Ectodermal cell (in vitro differentiated cells): ENCODE measurements around the gene NOP53.
"Not testable (repeated sequence)": the region's sequence is repeated elsewhere in the genome, so short reads cannot be mapped to it uniquely, and the experiment has no call there.

ENCODE experiments used
- H3K27ac ChIP-seq: 2 replicates; pipeline ENCODE4 v1.7.0; 2013; ENCODE audit warnings: mild to moderate bottlenecking, low read depth, low read length; ENCODE audit not compliant: insufficient read depth, poor library complexity, severe bottlenecking
- H3K27me3 ChIP-seq: 2 replicates; pipeline ENCODE4 v1.7.0; 2013; ENCODE audit warnings: mild to moderate bottlenecking, low read length; ENCODE audit not compliant: insufficient read depth, control insufficient read depth, poor library complexity, severe bottlenecking
- H3K36me3 ChIP-seq: one replicate; pipeline ENCODE4 v1.7.0; 2013; ENCODE audit warnings: low read length; ENCODE audit not compliant: control insufficient read depth, insufficient read depth
- H3K4me1 ChIP-seq: one replicate; pipeline ENCODE4 v1.7.0; 2013; ENCODE audit warnings: low read length; ENCODE audit not compliant: control insufficient read depth, insufficient read depth
- H3K4me3 ChIP-seq: 2 replicates; pipeline ENCODE4 v1.7.0; 2013; ENCODE audit warnings: low read depth, low read length, control low read depth; ENCODE audit not compliant: insufficient read depth
- H3K9me3 ChIP-seq: 2 replicates; pipeline ENCODE4 v1.7.0; 2013; ENCODE audit warnings: mild to moderate bottlenecking, low read length, moderate library complexity; ENCODE audit not compliant: control insufficient read depth
- WGBS, 2 experiments: methylation state at CpG; one replicate each; pipeline ENCODE4 v1.1.7; 2013; ENCODE audit warnings: missing lambda C conversion rate in 2 of 2; 5-methylcytosine and 5-hydroxymethylcytosine counted together

NOP53 gene

DNA sequence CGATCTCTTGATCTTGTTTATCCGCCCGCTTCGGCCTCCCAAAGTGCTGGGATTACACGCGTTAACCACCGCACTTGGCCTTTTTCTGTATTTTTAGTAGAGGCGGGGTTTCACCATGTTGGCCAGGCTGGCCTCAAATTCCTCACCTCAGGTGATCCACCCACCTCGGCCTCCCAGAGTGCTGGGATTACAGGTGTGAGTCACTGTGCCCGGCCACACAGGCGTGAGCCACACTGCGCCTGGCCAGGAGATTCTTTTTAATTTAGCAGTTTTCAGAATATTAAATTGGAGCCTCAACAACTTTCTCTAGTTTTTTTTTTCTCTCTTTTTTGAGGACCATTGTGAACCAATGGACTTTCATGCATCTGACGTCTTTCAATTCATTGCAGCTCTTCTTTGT lies 44.5 kb downstream of the NOP53 start:
- not testable (repeated sequence) for H3K4me3 ChIP-seq, H3K9me3 ChIP-seq, H3K36me3 ChIP-seq, H3K27me3 ChIP-seq, H3K4me1 ChIP-seq
- 81% methylated on average over 13 of the region's 13 CpGs for WGBS, 2 experiments
- peak overlapping the region; percentile 23 for H3K27ac ChIP-seq

- peak overlapping the region; percentile 23 for H3K27ac ChIP-seq
- peaks cover 7% of the 10 kb centered on the region for H3K36me3 ChIP-seq
- WGBS, 2 experiments, result 20 to 21% methylated on average over 10 of the region's 10 CpGs
- no peaks in the 10 kb centered on the region for H3K27me3 ChIP-seq
- H3K4me1 ChIP-seq, result no peaks in the 10 kb centered on the region
- no peak overlapping the region for H3K4me3 ChIP-seq
- no peaks in the 10 kb centered on the region for H3K9me3 ChIP-seq
Observed at GRCh38 chr19:47790398-47790814, 45.1 kb downstream of the NOP53 start.

DNA sequence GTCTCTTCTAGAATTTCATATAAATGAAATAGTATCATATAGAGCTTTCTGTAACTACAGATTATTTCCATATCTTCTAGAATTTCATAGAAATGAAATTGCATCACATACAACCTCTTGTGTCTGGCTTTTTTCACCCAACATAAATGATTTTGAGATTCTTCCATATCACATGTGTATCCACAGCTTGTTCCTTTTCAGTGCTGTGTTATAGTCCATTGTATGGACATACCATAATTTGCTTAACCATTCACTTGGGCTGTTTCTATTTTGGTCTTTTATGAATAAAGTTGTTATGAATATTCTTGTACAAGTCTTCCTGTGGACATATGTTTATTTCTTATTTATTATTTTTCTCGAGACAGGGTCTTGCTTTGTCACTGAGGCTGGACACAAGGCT lies 47.3 kb downstream of the NOP53 start:
- no peak overlapping the region for H3K4me3 ChIP-seq
- H3K9me3 ChIP-seq, result no peaks in the 10 kb centered on the region
- H3K36me3 ChIP-seq, result no peaks in the 10 kb centered on the region
- H3K4me1 ChIP-seq, result no peaks in the 10 kb centered on the region
- H3K27me3 ChIP-seq, result no peaks in the 10 kb centered on the region
- no peak overlapping the region for H3K27ac ChIP-seq
- 90 to 100% methylated on average over 1 of the region's 1 CpG for WGBS, 2 experiments

DNA sequence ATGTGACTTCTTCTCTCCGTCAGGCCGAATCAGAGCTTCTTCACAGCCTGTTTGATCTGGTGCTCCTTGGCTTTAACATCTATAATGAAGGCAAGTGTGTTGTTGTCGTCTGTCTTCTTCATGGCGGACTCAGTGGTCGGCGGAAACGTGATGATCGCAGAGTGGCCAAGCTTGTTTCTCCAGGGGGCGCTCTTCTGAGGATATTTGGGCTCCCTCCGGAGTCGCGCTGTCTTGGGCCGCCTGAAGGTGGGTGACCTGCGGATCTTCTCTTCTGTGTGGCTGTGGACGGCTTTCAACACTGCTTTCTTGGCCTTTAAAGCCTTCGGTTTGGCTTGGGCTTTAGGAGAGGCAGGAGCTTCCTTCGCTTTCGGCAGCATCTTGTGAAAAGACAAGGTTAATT lies 49.2 kb downstream of the NOP53 start:
- no peak overlapping the region for H3K4me3 ChIP-seq
- 84 to 86% methylated on average over 18 of the region's 18 CpGs for WGBS, 2 experiments

DNA sequence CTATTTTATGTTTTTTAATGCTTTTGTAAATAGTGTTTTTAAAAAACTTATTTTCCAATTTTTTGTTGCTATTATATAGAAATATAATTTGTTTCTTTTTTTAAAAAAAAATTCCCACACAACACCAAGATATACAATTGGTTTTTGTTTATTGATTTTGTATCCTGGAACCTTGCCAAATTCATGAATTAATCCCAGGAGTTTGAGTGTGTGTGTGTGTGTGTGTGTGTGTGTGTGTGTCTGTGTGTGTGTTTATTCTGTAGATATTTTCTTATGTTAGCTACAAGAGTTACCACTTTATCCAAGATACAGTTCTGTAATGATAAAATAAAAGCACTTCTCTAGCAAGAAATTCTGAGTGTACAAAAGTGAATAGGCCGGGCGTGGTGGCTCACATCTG lies 51.4 kb downstream of the NOP53 start:
- WGBS, 2 experiments, result 88 to 94% methylated on average over 2 of the region's 2 CpGs
- no peaks in the 10 kb centered on the region for H3K9me3 ChIP-seq
- no peak overlapping the region for H3K4me3 ChIP-seq
- no peaks in the 10 kb centered on the region for H3K4me1 ChIP-seq
- no peaks in the 10 kb centered on the region for H3K27me3 ChIP-seq
- no peaks in the 10 kb centered on the region for H3K36me3 ChIP-seq
- no peak overlapping the region for H3K27ac ChIP-seq

More for the DNA sequence above, 49.2 kb downstream of the NOP53 start:
- Histone ChIP-seq H3K4me1 (no peaks in the 10 kb centered on the region), H3K9me3 (no peaks in the 10 kb centered on the region), H3K27me3 (no peaks in the 10 kb centered on the region), H3K27ac (no peak overlapping the region), H3K36me3 (no peaks in the 10 kb centered on the region)

DNA sequence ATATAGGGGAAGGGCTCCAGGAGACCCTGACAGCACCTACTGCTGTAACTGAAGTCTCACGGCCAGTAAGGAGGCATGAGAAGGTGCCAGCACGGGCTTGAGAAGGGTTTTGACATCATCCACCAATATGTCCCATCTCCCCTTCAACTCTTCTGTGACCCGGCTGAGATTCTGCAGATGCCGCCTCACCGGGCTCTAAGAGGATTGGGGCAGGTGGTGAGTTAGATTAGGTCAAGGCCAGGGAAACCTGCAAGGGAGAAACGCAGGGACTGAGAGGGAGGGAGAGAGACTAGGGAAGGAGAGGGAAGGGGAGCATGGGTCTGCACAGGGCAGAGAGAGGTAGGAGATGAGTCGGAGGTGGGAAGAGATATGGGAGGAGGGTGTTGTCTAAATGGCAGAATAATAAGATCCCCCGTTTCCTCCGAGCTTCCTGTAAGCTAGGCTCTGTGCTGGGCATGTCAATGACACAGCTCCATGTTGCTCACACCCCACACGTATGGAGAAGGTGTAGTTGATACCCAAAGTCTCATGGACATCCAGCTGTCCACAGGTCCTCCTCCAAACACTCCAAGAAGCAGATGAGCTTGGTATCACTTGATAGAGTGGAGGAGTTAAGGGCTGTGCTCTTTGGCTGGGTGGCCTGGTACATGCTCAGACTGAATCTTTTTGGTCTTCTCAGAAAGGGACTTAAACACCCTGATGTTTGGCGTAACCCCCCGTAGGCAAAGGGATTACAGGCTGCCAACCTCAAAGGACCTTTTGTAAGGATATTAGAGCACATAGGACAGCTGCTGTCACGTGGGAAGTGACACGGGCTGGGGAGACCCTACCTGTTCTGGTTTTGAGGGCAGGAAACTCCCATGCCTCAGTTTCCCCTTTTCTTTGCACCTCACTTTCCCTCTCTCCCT lies 52.9 kb downstream of the NOP53 start:
- no peaks in the 10 kb centered on the region for H3K4me1 ChIP-seq
- no peaks in the 10 kb centered on the region for H3K27me3 ChIP-seq
- no peaks in the 10 kb centered on the region for H3K9me3 ChIP-seq
- H3K4me3 ChIP-seq, result no peak overlapping the region
- 76 to 77% methylated on average over 14 of the region's 14 CpGs for WGBS, 2 experiments
- H3K36me3 ChIP-seq, result no peaks in the 10 kb centered on the region
- H3K27ac ChIP-seq, result no peak overlapping the region

DNA sequence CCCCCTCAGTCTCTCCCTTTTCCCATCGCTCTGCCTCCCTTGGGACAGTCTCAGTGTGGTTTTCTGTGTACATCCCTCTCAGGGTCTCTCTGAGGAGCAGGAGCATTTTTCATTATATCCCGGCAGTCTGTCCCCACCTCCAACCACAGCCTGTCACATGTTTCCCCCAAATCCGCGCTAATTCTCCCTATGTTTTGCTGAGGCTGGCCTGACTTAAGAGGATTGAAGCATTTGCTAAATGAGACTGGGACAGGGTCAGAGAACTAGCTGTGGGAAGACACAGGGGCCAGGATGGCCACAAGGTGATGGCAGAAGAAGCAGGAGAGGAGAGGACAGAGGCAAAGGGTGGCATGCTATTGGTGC lies 53.5 kb downstream of the NOP53 start:
- Histone ChIP-seq H3K36me3 (no peaks in the 10 kb centered on the region), H3K9me3 (no peaks in the 10 kb centered on the region), H3K4me1 (no peaks in the 10 kb centered on the region), H3K27ac (no peak overlapping the region), H3K4me3 (no peak overlapping the region), H3K27me3 (no peaks in the 10 kb centered on the region)
- WGBS, 2 experiments, result 86 to 89% methylated on average over 4 of the region's 4 CpGs

- WGBS, 2 experiments, result 93 to 95% methylated on average over 4 of the region's 4 CpGs
- H3K27ac ChIP-seq, result no peak overlapping the region
Observed at GRCh38 chr19:47801270-47801669, 55.9 kb downstream of the NOP53 start.

DNA sequence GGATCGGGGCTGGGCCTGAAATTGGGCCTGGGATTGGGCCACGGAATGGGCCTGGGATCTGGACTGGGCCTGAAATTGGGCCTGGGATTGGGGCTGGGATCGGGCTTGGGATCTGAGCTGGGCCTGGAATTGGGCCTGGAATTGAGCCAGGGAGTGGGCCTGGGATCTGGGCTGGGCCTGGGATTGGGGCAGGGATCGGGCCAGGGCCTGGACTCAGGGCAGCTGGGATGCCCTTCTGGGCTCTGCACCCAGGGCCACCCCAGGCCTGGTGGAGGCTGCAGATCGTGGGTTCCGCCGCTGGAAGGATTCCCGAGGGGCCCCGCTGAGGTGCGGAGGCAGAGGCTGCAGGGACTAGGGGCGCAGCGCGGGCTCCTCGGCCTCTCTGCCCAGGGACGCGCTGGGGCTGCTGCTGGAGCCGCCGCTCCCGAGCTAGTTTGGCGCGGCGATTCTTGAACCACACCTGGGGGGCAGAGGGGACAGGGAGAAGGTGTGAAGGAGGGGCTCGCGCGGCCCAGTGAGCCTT lies 57.2 kb downstream of the NOP53 start:
- Histone ChIP-seq H3K27me3 (no peaks in the 10 kb centered on the region), H3K27ac (no peak overlapping the region), H3K4me3 (no peak overlapping the region), H3K4me1 (no peaks in the 10 kb centered on the region), H3K36me3 (no peaks in the 10 kb centered on the region), H3K9me3 (no peaks in the 10 kb centered on the region)
- WGBS, 2 experiments, result 93 to 98% methylated on average over 21 to 23 of the region's 25 CpGs

More at GRCh38 chr19:47801270-47801669, 55.9 kb downstream of the NOP53 start:
- H3K27me3 ChIP-seq, result no peaks in the 10 kb centered on the region
- no peaks in the 10 kb centered on the region for H3K9me3 ChIP-seq
- H3K4me3 ChIP-seq, result no peak overlapping the region
- H3K36me3 ChIP-seq, result no peaks in the 10 kb centered on the region
- no peaks in the 10 kb centered on the region for H3K4me1 ChIP-seq

DNA sequence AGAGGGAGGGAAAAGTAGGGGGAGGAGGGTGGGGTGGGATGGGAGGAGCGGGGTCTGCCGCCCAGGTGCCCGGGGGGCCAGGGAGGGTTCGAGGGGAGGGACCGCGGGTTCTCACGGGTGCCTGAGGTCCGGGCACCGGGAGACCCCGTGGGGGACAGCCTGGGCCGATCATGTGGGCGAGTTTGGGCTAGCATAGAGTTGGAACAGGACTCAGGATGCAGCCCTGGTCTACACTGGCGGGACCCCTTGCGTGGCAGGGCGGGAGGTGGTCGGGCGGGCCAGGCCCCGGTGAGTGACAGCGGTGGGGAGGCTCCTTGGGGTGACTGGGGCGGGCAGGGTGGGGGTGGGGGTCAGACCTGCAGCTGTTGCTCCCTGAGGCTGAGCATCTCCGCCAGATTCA lies 57.8 kb downstream of the NOP53 start:
- not testable (repeated sequence) for H3K4me1 ChIP-seq, H3K27me3 ChIP-seq, H3K36me3 ChIP-seq, H3K27ac ChIP-seq, H3K4me3 ChIP-seq, H3K9me3 ChIP-seq
- WGBS, 2 experiments, result 91 to 93% methylated on average over 13 to 20 of the region's 21 CpGs
